ENCODE measurements around the gene EIF2B4.

DNA sequence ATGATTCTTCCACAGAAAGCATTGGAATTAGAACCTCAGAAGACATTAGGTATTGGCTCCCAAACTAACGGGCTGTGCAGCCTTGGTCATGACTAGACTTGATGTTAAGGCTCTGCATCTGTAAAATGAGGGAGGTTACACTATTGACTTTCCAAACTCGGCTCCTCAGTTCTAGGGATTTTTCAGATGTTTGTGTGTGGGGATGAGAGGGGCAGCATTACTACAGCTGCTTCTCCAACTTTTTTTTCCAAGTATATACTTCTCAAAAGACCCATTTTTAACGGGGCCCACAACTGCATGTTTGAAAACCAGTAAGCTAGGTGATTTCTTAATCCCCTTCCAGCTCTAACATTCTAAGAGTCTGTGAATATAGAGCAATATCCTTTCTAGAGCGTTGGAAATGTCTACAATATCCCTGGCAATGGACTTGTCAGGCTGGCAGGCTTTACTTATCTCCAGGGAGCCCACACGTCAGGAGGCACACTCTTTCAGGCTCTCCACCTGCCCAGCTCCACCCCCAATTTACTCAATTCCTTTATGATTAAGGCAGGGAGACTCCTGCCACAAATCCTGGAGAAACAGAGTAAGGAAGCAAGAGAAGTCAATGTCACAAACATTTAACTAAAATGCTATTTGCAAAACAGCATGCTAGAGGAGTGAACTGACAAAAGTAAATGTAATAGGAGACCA is 46.4 kb downstream of the EIF2B4 start:
- TF ChIP-seq, protein P1, sequence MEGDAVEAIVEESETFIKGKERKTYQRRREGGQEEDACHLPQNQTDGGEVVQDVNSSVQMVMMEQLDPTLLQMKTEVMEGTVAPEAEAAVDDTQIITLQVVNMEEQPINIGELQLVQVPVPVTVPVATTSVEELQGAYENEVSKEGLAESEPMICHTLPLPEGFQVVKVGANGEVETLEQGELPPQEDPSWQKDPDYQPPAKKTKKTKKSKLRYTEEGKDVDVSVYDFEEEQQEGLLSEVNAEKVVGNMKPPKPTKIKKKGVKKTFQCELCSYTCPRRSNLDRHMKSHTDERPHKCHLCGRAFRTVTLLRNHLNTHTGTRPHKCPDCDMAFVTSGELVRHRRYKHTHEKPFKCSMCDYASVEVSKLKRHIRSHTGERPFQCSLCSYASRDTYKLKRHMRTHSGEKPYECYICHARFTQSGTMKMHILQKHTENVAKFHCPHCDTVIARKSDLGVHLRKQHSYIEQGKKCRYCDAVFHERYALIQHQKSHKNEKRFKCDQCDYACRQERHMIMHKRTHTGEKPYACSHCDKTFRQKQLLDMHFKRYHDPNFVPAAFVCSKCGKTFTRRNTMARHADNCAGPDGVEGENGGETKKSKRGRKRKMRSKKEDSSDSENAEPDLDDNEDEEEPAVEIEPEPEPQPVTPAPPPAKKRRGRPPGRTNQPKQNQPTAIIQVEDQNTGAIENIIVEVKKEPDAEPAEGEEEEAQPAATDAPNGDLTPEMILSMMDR (IDR thresholded peaks at IDR 0.05) = no peak
- TF ChIP-seq POLR2A (IDR thresholded peaks at IDR 0.05) = no peak

Data from body of pancreas (tissue), 4 donors.